ENCODE measurements around the gene STON1.

The STON1 gene

GRCh38 chr2:48530033-48530811 lies at the start of gene STON1:
TSS of gene STON1 (plus strand) at chr2:48530154. CDS start at chr2:48580634, 50,480 bp downstream.
- TF ChIP-seq RARB (CRISPR knock-in tag; IDR thresholded peaks at IDR 0.05) (no peak), PATZ1 (CRISPR knock-in tag; IDR thresholded peaks at IDR 0.05; ENCODE audit: borderline replicate concordance) (no peak), GLIS3 (CRISPR knock-in tag; IDR thresholded peaks at IDR 0.05) (no peak), ISL1 (CRISPR knock-in tag; IDR thresholded peaks at IDR 0.05) (no peak), TCF4 (CRISPR knock-in tag; IDR thresholded peaks at IDR 0.05; ENCODE audit: borderline replicate concordance) (no peak), ZFP30 (CRISPR knock-in tag; IDR thresholded peaks at IDR 0.05) (no peak), OSR1 (CRISPR knock-in tag; IDR thresholded peaks at IDR 0.05) (no peak), SNAI2 (CRISPR knock-in tag; IDR thresholded peaks at IDR 0.05) (no peak), TSHZ2 (CRISPR knock-in tag; IDR thresholded peaks at IDR 0.05) (no peak), ZNF565 (CRISPR knock-in tag; conservative IDR thresholded peaks at IDR 0.05; ENCODE audit: low read depth) (no peak), CSDC2 (CRISPR knock-in tag; IDR thresholded peaks at IDR 0.05) (no peak), CSRNP3 (CRISPR knock-in tag; IDR thresholded peaks at IDR 0.05) (no peak), ARNTL (CRISPR knock-in tag; IDR thresholded peaks at IDR 0.05; ENCODE audit: borderline replicate concordance, low read depth) (no peak), PPARA (CRISPR knock-in tag; IDR thresholded peaks at IDR 0.05; ENCODE audit: borderline replicate concordance) (no peak), POU6F1 (CRISPR knock-in tag; IDR thresholded peaks at IDR 0.05; ENCODE audit: borderline replicate concordance, low read depth) (no peak), CREB5 (CRISPR knock-in tag; IDR thresholded peaks at IDR 0.05; ENCODE audit: low read depth) (no peak), ZNF70 (CRISPR knock-in tag; IDR thresholded peaks at IDR 0.05) (no peak), ESRRG (CRISPR knock-in tag; IDR thresholded peaks at IDR 0.05) (no peak), ZFP3 (CRISPR knock-in tag; IDR thresholded peaks at IDR 0.05) (no peak)
- peak; percentile 53 for ATAC-seq

GRCh38 chr2:48480526-48480925 lies 49.4 kb upstream of the STON1 start:
- no peak for ATAC-seq
- TF ChIP-seq CSDC2 (CRISPR knock-in tag; IDR thresholded peaks at IDR 0.05) (no peak), ISL1 (CRISPR knock-in tag; IDR thresholded peaks at IDR 0.05) (peak; percentile 61)

- peak; percentile 97 for ATAC-seq
- TF ChIP-seq GLIS3 (CRISPR knock-in tag; IDR thresholded peaks at IDR 0.05) (no peak), ZNF565 (CRISPR knock-in tag; conservative IDR thresholded peaks at IDR 0.05; ENCODE audit: low read depth) (no peak), ZFP3 (CRISPR knock-in tag; IDR thresholded peaks at IDR 0.05) (no peak), PATZ1 (CRISPR knock-in tag; IDR thresholded peaks at IDR 0.05; ENCODE audit: borderline replicate concordance) (no peak), TCF4 (CRISPR knock-in tag; IDR thresholded peaks at IDR 0.05; ENCODE audit: borderline replicate concordance) (no peak), ZFP30 (CRISPR knock-in tag; IDR thresholded peaks at IDR 0.05) (no peak), TSHZ2 (CRISPR knock-in tag; IDR thresholded peaks at IDR 0.05) (no peak), PPARA (CRISPR knock-in tag; IDR thresholded peaks at IDR 0.05; ENCODE audit: borderline replicate concordance) (no peak), ZC3H10 (CRISPR knock-in tag; IDR thresholded peaks at IDR 0.05) (0 out of 2 replicates have a peak, but pooled peaks have one; percentile 35), ZNF70 (CRISPR knock-in tag; IDR thresholded peaks at IDR 0.05) (peak; percentile 92), OSR1 (CRISPR knock-in tag; IDR thresholded peaks at IDR 0.05) (no peak), BACH2 (CRISPR knock-in tag; IDR thresholded peaks at IDR 0.05; ENCODE audit: borderline replicate concordance) (no peak), SNAI2 (CRISPR knock-in tag; IDR thresholded peaks at IDR 0.05) (no peak)
These were observed 47.6 kb upstream of the STON1 start for GRCh38 chr2:48482313-48482712.

Data from SK-N-SH treated with all-trans-retinoic acid at 6 μM for 48 hours (cell line).